DMS114 treated with DMSO at 0.1 percent for 48 hours (cell line): ENCODE results near the gene IGFBP7.
"Not testable (repeated sequence)": the region's sequence is repeated elsewhere in the genome, so short reads cannot be mapped to it uniquely, and the experiment has no call there.

ENCODE experiments used
- DNase-seq: peaks from one replicate; lab custom pipeline; 2025; ENCODE audit not compliant: unreplicated experiment; lab: John Stamatoyannopoulos, UW

Gene IGFBP7

GRCh38 chr4:57075367-57075766 lies 34.8 kb downstream of the IGFBP7 start:
- no peak for DNase-seq

DNA sequence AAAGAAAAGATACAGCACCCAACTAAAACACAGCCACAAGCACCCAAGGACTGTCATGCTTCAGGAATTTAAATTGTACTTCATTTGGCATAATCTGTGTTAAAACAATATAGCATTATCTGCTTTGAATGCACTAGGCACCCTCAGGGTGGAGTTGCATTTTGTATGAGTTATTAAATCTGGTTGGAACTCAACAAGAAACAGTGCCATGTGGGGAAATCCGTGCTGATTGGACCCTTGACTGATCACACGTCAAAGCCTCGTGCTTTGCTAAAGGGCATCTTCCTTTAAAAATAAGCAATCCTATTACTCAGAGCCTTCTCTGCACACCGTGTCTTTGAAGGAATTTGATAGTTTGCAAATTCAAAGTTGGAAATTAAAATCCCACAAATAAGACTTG lies 35.4 kb downstream of the IGFBP7 start:
- no peak for DNase-seq

DNA sequence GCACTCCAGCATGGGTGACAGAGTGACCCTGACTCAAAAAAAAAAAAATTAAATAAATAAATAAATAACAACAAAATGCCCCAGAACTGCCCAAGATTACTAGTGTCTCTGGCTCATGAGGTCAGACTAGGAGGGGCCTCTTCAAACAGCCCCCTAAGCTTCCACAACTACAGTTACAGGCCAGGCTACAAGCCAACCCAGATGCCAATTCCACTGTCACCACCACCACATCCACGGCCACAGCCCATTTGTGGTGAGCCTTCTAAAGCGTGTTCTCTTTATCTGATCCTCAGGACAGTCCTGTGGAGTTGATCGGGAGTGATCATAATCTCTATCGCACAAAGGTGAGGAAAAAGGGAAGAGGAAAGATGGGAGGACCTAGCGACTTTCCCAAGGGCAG lies 36.6 kb downstream of the IGFBP7 start:
- no peak for DNase-seq

GRCh38 chr4:57071326-57071725 lies 38.9 kb downstream of the IGFBP7 start:
- no peak for DNase-seq

GRCh38 chr4:57070461-57070860 lies 39.7 kb downstream of the IGFBP7 start:
- no peak for DNase-seq

DNA sequence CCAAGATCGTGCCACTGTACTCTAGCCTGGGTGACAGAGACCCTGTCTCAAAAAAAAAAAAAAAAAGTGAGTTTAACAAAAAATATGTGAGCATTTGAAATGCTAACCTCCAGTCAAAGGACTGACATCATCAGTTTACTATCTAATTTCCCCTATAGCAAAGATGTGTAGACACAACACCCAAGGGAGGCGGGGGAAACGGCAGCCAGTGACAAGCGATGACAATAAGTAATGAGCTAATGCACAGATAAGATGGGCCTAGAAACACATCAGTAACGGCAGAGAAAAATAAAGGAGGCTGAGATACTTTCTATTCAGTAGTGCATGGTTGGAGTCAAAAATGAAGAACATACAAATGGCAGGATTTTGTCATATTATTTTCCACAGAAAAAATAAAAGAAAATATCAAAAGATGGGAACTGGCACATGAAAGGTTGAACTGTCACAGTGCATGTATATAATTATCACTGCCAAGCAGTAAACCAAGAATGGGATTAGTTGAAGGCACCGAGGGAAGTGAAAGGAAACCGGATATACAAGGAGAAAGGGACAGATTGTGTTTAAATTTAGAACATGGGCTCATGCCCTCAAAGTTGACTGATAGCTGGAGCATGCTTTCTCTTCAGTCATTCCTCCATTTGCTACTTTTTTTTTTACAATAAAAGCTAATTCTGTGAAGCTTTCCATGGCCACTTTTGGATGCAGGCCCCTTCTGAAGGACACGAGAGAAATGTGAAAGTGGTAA lies 41.8 kb downstream of the IGFBP7 start:
- DNase-seq: no peak

DNA sequence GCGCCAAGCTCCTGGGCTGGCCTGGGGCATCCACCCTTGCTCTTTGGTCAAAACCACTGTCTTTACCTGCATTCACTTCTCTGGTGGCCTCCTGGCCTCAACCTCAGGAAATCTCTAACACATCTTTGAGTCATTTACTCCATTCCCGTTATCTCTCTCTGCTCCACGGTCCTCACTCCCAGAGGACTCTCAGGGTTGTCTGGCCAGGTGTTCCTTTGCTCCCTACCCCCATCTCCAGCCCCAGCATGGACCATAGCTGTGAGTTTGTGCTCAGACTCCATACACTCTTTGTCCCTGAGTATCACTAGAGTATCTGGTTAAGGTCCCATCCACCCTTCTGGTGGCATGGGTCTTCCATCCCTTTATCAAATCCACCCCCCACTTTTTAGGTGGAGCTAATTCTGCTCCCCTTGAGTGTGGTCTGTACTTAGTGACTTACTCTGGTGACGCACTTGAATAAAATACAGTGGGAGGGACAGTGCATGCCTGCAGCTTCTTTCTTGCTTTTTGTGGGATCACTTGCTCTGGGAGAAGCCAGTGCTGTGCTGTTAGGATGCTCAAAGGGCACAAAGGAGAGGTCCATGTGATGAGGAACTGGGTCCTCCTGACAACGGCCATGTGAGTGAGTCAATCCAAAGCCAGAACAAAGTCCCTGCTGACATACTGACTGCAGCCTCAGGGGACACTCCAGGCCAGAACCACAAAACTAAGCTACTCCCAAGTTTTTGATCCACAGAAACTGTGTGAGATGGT lies 44.3 kb downstream of the IGFBP7 start:
- no peak for DNase-seq

DNA sequence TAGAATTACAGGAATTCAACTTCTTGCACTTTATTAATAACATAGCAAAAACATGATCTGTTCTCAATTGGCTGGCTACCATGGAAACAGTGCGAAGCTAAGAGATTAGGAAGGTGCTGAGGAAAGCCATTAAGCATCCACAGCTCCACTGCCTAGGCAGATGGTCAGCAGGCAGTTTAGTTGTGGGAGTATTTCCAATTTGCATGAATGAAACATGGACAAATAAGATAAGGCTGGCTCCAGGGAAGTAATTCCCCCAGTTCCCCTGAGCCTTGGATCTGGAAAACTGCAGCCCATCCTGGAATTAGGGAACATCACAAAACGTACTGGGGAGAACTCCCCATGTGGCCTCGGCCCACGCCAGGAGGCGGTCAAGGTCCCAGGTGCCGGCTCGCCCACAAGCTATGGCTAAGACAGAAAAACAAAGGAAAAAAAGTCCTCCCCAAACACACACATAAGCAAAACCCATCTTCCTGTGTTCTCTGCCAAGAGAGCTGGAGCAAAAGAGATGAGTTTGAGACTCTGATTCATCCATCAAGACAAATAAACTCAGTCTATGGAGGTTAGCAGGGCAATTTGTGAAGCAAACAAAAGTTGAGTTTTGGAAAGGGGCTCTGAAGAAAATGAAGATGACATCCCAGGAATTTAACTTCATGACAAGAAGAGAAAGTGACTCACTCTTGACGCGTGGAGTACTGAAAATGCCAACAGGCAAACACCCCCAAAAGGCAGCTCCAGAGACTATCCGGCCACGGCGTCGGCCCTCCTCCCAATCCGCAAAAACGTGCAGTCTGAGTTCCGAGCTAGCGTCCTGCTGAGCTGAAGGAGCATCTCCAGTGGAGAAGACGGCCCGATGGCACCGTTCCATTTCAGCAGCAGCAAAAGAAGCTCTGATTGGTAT lies 45.1 kb downstream of the IGFBP7 start:
- DNase-seq: no peak

DNA sequence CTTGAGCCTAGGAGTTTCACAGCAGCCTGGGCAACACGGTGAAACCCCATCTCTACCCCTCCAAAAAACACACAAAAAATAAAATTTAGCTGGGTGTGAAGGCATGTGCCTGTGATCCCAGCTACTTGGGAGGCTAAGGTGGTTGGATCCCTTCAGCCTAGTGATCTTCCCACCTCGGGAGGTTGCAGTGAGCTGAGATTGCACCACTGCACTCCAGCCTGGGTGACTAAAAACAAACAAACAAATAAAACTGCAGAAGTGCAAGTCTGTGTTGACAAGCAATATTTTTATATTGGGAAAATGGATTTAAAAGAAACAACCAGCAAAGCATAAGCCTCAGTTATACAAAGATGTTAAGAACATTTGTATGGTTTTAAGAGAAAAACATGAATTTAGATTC lies 46.1 kb downstream of the IGFBP7 start:
- no peak for DNase-seq

DNA sequence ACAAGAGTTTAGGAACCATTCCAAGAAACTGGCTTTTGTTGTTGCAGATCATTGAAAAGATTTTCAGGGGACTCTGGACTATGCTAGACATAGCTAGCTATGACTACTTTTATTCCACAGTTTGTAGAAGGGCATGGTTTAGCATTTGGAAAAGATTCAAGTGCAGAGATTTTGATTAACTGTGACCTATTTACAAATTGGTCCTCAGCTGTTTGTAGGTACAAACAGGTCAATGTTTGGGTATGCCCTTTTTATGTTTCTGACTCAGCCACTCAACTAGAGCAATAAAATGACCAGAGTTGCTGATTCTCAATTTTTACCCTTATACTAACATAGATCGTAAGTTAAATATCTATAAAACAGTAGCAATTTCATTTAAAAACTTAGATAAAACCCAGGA lies 46.7 kb downstream of the IGFBP7 start:
- no peak for DNase-seq

DNA sequence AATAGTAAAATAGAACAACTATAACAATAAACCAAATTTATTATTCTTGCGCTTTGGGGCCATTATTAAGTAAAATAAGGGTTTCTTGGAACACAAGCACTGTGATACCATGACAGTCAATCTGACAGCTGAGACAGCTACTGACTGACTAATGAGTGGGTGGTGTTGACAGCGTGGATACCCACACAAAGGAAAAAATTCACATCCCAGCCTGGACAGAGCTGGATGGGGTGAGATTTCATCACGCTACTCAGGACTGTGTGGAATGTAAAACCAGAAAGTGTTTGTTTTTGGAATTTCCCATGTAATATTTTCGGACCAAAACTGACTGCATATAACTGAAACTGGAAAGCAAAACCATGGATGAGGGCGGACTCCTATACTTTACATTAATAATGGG lies 48.8 kb downstream of the IGFBP7 start:
- no peak for DNase-seq

- not testable (repeated sequence) for DNase-seq
Observed at GRCh38 chr4:57060717-57061067, 49.5 kb downstream of the IGFBP7 start.

DNA sequence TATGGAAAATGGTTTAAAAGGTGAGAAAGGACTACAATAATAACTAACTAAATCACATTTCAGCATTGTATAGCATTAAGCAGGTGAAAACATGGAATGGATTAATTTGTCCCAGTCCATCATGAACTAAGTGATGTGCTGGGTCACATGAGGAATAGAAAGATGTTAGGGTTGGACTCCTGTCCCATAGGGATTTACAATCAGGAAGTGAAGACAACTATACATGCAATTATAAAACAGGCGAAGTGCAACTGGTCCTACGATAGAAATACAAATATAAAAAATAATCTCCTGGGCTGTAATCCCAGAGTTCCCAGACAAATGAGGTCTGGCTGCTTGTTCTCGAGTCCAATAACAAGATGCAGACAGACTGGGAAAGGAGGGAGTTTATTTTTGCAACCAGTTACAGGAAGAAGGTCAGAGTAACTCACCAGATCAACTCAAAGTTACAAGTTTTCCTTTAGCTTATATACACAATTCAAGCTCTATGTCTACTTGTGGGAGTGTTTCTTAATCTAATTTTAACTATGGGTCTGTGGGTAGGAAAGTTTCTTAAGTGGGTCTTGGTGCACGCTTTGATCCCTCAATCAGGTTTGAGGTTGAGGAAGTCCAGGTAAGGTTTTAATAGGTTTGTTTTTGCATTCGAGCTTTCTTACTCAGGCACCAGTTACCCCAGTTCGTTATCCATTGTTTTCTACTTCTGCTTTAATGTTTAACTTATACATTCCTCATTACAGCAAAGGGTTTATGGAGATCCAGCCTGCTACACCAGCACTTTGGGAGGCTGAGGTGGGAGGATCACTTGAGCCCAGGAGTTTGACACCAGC lies 50.1 kb downstream of the IGFBP7 start:
- no peak for DNase-seq

GRCh38 chr4:57055886-57056285 lies 54.3 kb downstream of the IGFBP7 start:
- no peak for DNase-seq

DNA sequence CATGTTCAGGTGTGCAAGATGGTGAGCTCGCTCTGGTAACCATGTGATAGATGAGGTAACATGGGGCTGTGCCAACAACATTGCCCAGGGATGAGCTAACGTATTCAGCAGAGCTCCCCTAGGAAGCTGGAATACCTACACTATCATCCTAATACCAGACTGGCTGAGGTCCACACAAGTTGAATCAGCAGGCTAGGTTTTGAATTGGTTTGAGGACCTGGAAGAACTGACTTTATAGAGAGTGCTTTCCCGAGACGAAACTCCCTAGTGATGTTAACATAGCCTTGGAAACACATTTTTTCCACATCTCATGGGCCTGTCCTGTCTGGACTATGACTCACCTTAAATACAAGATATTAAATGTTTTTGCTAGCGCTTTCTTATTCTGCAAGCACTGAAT lies 56.7 kb downstream of the IGFBP7 start:
- DNase-seq: no peak

DNA sequence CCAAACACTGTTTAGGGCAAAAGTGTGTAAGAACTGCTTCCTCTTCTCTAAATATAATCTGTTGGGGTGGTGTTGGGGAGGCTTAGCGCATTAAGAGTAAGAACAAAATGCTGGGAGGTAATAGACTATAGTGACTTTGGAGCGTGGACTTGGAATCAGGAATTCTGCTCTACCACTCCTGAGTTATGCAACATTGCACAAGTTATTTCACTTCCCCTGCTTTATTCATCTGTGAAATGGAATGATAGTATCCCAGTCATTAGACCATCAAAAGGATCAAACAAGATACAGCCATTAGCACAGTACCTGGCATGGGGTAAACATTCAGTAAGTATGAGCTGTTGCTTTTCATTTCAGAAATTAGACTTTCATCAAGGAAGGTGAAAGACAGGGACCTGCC lies 58.7 kb downstream of the IGFBP7 start:
- DNase-seq: no peak

DNA sequence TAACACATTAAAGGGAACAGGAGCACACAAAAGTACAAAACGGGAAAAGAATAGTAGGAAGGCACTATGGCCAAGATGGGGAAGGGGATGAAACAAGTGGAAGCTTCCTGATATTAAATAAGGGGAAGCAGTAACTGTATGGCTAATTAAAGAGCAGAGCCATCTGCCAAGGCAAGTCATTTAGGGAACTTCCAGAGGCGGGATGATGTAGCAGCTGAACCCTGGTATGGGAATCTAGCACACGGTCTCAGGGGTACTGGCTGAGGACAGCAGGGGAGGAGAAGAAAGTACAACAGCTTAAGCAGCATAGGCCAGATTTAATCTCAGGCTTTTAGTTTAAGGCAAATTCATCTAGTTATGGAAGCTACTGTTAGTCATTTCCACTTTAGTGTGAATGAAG lies 59.1 kb downstream of the IGFBP7 start:
- no peak for DNase-seq

DNA sequence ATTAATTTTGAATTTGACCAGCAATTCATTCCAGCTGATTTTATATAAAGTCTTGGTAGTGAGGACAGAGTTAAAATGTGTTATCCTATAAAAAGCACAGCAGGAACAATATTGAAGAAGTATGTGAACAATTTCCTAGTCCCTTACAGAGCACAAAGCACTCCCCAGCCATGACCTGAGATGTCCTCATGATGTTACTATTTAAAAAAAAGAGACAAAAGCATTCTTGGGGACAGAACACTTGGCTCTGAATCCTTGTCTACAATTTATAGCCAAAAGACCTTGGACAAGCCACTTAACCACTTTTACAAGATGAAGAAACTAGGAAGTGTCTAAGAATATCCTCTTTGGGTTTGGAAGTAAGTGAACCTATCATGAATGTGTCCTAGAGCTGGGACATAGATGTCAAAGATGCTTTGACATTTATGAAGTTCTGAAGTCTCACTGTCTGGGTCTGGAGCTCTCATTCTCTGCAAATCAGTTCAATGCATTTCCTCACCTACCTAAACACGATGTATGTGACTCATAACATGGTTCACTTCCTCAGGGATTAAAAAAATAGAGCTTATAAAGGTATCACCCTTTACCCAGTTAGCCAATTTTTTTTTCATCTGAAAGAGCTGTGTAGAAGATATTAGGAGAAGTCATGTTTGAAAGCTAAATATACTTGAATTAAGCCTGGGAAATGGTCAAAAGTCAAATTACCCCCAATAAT lies 61.4 kb downstream of the IGFBP7 start:
- no peak for DNase-seq

DNA sequence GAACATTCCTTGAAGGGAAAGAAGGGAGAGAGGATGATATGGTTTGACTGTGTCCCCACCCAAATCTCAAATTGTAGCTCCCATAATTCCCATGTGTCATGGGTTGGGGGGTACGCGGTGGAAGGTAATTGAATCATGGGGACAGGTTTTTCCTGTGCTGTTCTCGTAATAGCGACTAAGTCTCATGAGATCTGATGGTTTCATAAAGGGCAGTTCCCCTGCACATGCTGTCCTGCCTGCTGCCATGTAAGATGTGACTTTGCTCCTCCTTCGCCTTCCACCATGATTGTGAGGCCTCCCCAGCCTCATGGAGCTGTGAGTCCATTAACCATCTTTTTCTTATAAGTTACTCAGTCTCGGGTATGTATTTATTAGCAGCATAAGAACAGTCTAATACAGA lies 63.1 kb downstream of the IGFBP7 start:
- not testable (repeated sequence) for DNase-seq

- DNase-seq: no peak
Observed at GRCh38 chr4:57044996-57045395, 65.2 kb downstream of the IGFBP7 start.
